GM15510 (cell line): ENCODE data around the gene KRTAP5-8.
"Not testable (repeated sequence)": the region's sequence is repeated elsewhere in the genome, so short reads cannot be mapped to it uniquely, and the experiment has no call there.

Experiments used
- POLR2A ChIP-seq: IDR thresholded peaks from 3 replicates; pipeline ENCODE4 v1.6.1; 2011; ENCODE audit warnings: borderline replicate concordance; ENCODE audit not compliant: insufficient read length; ENCODE audit errors: extremely low read depth

KRTAP5-8 gene, protein sequence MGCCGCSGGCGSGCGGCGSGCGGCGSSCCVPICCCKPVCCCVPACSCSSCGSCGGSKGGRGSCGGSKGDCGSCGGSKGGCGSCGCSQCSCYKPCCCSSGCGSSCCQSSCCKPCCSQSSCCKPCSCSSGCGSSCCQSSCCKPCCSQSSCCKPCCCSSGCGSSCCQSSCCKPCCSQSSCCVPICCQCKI

DNA sequence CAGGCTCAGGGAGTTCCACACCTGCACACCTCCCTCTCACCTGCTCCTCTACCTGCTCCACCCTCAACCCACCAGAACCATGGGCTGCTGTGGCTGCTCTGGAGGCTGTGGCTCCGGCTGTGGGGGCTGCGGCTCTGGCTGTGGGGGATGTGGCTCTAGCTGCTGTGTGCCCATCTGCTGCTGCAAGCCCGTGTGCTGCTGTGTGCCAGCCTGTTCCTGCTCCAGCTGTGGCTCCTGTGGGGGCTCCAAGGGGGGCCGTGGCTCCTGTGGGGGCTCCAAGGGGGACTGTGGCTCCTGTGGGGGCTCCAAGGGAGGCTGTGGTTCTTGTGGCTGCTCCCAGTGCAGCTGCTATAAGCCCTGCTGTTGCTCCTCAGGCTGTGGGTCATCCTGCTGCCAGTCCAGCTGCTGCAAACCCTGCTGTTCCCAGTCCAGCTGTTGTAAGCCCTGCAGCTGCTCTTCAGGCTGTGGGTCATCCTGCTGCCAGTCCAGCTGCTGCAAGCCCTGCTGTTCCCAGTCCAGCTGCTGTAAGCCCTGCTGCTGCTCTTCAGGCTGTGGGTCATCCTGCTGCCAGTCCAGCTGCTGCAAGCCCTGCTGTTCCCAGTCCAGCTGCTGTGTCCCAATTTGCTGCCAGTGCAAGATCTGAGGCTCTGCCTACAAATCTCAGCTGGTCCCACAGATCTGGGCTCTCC is at the start of gene KRTAP5-8:
KRTAP5-8 (plus strand) TSS at position 49 of the 689 bp plus-strand sequence; CDS start at position 80, 31 bp downstream.
- TF ChIP-seq POLR2A: not testable (repeated sequence)

DNA sequence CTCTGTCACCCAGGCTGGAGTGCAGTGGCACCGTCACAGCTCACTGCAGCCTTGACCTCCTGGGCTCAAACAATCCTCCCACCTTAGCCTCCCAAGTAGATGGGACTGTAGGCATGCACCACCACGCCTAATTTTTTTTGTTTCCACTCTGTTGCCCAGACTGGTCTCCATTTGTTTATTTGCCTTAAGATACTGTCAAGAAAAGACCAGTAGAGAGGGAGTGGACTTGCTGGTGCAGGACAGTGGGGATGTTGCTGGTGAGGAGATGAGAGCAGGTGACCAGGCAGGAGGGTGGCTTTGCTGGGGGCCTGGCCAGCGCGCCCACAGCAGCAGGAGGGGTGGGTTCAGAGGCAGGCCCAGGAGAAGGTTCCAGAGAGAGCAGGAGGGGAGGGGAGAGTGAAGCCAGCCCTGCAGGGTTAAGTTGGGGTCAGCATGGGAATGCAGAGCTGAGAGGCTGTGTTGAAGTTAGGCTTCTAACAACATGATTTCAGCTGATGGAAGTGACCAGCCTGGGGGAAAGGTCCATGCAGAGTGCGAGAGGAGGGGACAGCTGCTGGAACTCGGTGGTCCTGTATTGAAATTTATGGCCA is 49.0 kb upstream of the KRTAP5-8 start:
- TF ChIP-seq POLR2A: no peak

DNA sequence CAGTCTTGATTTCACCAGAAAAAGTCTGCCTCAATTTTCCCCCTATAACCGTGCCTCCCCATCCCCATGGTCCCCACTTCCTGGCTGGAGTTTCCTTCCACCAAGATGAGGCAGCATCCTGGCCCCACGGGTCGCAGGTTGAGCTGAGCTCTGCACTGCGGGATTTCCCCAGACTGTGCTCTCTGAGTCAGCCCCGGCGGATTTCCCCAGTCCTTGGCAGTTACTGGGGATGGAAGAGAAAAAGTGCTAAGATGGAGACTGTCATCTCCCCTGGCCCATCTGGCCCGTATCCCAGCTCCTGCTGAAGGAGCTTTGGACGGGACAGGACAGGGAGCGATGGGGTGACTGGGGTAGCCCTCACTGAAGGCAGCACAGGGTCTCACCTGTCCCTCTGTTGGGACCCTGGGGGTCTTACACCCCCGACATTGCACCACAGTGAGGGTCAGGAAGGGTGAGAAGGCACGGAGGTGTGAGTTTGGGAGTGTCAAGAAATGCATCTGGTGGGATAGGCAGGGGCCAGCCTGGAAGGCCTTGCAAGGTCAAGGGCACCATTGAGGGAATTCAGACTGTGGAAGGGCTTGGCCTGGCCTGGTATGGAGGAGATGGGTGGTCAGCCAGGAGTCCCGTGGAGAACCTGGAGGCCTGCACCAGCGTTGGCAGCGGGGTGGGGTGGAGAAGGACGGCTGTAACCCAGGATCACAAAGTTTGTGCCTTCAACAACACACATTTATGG is 48.3 kb upstream of the KRTAP5-8 start:
- no peak for TF ChIP-seq POLR2A

DNA sequence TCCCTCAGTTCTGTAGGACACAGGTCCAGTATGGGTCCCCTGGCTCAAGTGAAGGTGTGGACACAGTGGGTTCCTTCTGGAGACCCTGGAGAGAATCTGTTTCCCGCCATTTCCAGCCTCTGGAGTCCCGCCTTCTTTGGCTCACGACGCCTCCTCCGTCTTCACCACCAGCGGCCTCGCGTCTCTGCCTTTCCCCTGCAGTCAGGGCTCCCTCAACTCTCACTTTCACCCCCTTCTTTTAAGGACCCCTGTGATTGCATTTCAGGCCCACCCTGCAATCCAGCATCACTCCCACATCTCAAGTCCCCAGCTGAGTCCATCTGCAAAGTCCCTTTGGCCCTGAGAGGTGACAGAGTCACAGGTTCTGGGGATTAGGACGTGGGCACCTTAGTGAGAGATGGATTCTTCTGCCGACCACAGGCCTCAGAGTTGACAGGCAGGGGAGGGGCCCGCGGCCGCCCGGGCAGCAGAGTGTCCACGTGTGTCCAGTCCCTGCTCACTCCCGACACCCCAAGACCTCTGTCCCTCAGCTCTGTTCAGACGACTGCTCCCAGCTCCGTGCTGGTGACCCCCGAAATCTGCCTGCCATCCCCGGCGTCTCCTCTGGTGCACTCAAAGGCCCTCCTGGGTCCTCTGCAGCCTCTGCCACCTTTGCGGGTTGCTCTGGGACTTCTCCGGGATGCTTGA is 47.6 kb upstream of the KRTAP5-8 start:
- no peak for TF ChIP-seq POLR2A

DNA sequence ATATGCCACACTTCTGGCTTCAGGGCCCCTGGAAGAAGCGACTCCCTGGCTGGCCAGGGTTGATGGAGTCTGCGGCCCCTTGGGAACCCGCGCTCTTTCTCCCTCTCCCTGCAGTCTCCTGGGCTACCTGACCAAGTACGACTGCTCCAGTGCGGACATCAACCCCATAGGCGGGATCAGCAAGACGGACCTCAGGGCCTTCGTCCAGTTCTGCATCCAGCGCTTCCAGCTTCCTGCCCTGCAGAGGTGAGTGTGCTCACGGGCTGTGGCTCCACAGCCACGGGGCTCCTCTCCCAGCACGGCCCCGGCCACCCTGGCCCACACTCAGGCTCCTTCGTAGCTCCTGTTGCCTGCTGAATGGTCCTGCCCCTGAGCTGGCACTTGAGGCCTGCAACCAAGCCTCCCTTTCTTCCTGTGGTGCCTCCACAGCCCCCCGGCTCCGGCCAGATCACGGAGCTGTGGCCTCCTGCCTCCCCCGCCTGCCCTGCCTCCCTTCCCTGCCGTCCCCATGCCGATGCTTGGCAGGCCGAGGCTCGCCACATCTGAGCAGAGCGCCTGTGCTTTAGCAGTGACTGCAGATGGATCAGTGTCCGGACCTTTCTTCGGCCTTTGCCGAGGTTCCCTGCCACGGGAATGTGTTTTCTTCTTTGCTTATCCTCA is 47.0 kb upstream of the KRTAP5-8 start:
- TF ChIP-seq POLR2A: no peak

DNA sequence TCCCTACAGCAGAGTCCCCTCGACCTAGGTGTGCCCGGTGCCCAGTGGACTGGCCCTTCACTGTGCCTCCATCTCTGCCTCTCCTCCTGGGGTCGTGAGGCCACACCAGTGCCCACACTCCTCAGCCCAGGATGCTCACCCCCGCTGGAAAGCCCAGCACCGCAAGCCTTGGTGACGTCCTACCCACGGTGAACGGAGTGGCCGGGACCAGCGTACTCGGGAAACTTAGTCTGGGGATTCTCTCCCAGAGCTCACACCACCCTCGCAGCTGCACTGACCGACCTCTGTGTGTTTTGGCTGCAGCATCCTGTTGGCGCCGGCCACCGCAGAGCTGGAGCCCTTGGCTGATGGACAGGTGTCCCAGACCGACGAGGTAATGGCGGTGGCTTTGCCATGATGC is 46.3 kb upstream of the KRTAP5-8 start:
- no peak for TF ChIP-seq POLR2A

DNA sequence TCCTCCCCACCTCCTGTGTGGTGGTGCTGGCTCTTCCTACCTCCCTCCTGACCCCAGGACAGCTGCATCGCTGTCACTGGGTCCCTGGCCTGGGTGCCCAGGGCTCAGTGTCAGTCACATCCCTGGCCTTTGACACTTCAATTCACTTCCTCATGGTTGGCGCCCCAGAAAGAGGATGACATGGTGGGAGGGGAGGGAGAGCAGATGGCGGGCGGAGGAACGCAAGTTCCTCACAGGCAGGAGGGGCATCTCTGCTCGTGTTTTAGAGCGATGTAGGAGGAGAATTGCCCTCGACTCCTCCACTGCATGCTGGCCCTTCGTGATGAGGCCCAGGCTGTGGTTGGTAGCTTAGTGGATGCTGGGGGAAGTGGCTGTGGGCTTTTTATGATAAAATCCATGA is 45.9 kb upstream of the KRTAP5-8 start:
- TF ChIP-seq POLR2A: no peak

DNA sequence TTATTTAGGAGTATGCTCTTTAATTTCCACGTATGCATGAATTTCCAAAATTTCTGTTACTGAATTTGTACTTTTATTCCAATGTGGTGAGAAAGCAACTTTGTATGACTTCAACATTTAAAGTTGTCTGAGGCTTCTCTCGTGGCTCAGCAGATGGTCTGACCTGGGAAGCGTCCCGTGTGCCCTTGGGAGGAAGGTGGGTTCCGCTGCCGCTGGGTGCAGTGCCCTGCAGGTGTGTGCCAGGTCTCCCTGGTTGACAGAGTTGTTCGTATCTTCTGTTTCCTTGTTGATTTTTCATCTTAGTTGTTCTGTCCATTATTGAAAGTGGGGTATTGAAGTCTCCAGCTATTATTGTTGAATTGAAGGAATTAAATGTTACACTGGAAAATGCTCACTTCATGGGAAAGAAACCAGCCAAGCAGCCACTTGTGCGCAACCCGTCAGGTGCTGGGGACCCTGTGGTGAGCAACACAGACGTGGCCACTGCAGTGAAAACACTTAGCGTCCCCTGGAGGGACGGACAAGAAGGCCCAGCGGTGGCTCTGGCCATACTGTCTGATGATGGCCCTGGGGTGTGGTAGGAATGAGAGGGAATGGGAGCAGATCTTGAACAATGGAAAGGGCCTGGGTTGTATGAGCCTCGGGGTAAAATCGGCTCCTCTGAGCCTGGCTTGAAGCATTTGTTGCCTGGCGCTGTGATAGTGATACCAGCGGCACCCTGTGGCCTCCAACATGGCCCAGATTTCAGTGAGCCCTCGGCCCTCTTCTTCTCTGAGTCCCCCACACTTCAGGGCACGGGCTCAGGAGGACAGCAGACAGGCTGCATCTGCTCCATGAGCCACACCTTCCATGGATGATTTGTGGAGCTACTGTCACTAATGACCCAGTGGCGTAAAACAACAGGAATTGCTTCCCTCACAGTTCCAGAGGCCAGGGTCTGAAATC is 42.3 kb upstream of the KRTAP5-8 start:
- no peak for TF ChIP-seq POLR2A

DNA sequence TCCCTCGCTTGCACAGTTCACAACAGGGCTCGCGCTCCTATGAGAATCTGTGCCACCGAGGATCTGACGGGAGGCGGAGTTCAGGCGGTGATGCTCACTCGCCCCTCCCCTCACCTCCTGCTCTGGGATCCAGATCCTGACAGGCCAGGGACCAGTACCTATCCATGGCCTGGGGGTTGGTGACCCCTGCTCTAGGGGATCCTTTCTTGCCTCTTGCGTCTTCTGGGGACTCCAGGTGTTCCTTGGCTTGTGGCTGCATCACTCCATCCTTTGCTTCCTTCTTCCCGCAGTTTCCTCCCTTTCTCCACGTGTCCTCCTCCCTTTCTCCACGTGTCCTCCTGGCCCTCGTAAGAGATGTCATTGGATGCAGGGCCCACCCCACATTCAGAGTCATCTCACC is 41.4 kb upstream of the KRTAP5-8 start:
- TF ChIP-seq POLR2A: no peak

DNA sequence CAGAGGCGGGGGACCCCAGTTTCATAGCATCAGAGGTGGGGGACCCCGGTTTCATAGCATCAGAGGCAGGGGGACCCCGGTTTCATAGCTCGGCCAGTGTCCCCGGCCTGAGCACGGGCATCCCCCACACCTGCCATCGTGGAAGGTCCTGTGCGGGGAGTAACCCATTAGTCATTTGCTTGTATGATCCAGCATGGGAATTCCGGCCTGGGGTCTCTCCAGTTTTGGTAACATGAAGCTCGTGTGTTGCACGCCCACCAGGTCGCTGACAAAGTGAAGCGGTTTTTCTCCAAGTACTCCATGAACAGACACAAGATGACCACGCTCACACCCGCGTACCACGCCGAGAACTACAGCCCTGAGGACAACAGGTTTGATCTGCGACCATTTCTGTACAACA is 39.7 kb upstream of the KRTAP5-8 start:
- TF ChIP-seq POLR2A: no peak

DNA sequence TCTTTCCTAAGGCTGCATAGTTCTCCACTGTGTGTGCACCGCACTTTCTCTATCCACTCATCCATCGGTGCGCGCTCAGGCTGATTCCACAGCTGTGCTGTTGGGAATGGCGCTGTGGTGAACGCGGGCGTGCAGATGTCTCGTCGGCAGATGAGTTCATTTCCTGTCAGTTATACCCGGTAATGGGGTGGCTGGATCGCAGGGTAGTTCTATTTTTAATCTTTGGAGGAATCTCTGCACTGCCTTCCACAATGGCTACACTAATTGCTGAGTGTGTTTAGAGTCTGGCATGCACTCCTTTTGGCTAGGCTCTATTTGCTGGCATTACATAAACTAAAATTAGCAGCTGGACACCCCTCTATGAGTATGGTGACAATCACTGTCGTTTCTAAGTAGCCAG is 38.7 kb upstream of the KRTAP5-8 start:
- TF ChIP-seq POLR2A: no peak

DNA sequence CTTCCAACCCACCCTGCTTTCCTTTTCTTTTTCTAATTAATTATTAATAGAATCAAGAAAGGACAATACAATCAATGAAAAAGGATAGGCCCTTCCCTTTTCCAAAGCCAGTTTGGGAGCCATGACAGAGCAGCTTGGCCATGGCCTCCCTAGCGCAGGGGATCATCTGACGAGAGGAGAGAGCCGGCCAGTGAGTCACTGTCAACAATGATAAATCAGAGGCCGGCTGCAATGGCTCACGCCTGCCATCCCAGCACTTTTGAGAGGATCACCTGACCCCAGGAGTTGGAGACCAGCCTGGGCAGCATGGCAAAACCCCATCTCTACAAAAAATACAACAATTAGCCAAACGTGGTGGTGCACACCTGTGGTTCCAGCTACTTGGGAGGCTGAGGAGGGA is 38.3 kb upstream of the KRTAP5-8 start:
- TF ChIP-seq POLR2A: no peak

DNA sequence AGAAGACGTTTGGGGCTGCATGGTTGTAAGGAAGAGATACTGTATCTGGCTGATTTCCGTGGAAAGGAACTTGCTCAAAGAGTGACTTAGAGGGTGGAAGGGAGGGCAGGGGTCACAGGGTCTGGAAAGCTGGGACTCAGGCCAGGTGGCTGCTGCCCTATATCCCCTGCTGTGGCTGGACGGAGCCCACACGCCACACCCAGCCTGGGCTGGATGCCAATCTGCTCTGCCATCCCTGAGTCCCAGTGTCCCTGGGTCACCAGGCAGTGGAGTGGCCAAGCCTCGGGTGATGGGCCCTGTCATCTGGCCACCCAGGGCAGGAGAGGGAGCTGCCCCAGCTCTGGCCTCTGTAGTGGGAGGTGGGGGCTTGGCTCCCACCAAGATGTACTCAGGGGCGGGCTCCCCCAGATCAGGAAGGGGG is 37.2 kb upstream of the KRTAP5-8 start:
- no peak for TF ChIP-seq POLR2A
